ENCODE measurements around the gene RAPGEF2. TPM values are rescaled to one million over a fixed set of nuclear protein-coding genes. Genes with fewer than 3 reads are reported as not detected.
"Not testable (repeated sequence)": the region's sequence is repeated elsewhere in the genome, so short reads cannot be mapped to it uniquely, and the experiment has no call there.

RAPGEF2 gene
- polyA plus RNA-seq, 6 donors from 2014 or later, result 0.46 to 2.8 (median 1.6) TPM

- H3K36me3 Mint-ChIP-seq, result peaks cover 6 to 17% of the 10 kb centered on the region in 2 donors
- peaks cover 0 to 7% (median 0%) of the 10 kb centered on the region in 7 donors for H3K9me3 Mint-ChIP-seq
- H3K27me3 Mint-ChIP-seq, result no peaks in the 10 kb centered on the region
- DNase-seq (peak; percentile 1), ATAC-seq (ENCODE audit: low read depth in 2 of 2) (peak in 1 of 2 donors; percentile 18)
- no peak overlapping the region for H3K27ac Mint-ChIP-seq
- peak overlapping the region in 1 of 8 donors; percentile 40 for H3K4me3 Mint-ChIP-seq
- peaks cover 15 to 26% (median 20%) of the 10 kb centered on the region in 3 donors for H3K4me1 Mint-ChIP-seq
These were observed 129.7 kb downstream of the RAPGEF2 start for GRCh38 chr4:159232465-159233106.

- H3K9me3 Mint-ChIP-seq, result peaks cover 0 to 7% (median 0%) of the 10 kb centered on the region in 7 donors
- H3K27me3 Mint-ChIP-seq, result no peaks in the 10 kb centered on the region
- H3K4me3 Mint-ChIP-seq, result no peak overlapping the region
- H3K4me1 Mint-ChIP-seq, result peaks cover 15 to 25% (median 20%) of the 10 kb centered on the region in 3 donors
- ATAC-seq (ENCODE audit: low read depth in 2 of 2) (no peak), DNase-seq (no peak)
- peaks cover 6 to 18% of the 10 kb centered on the region in 2 donors for H3K36me3 Mint-ChIP-seq
- H3K27ac Mint-ChIP-seq, result no peak overlapping the region
These were observed 133.0 kb downstream of the RAPGEF2 start for GRCh38 chr4:159235779-159236368.

- H3K4me1 Mint-ChIP-seq, result peaks cover 6 to 15% (median 13%) of the 10 kb centered on the region in 3 donors
- H3K9me3 Mint-ChIP-seq, result no peaks in the 10 kb centered on the region
- no peak overlapping the region for H3K27ac Mint-ChIP-seq
- DNase-seq, result no peak
- peaks cover 6 to 10% of the 10 kb centered on the region in 2 donors for H3K36me3 Mint-ChIP-seq
- ATAC-seq (ENCODE audit: low read depth in 2 of 2), result no peak
- no peaks in the 10 kb centered on the region for H3K27me3 Mint-ChIP-seq
- no peak overlapping the region for H3K4me3 Mint-ChIP-seq
These were observed 135.1 kb downstream of the RAPGEF2 start for GRCh38 chr4:159237975-159238374.

GRCh38 chr4:159238631-159239030 lies 135.8 kb downstream of the RAPGEF2 start:
- H3K27ac Mint-ChIP-seq, result peak overlapping the region in 1 of 6 donors; percentile 79
- peaks cover 0 to 9% (median 8%) of the 10 kb centered on the region in 3 donors for H3K4me1 Mint-ChIP-seq
- no peaks in the 10 kb centered on the region for H3K9me3 Mint-ChIP-seq
- no peaks in the 10 kb centered on the region for H3K27me3 Mint-ChIP-seq
- no peak for ATAC-seq (ENCODE audit: low read depth in 2 of 2)
- no peak overlapping the region for H3K4me3 Mint-ChIP-seq
- H3K36me3 Mint-ChIP-seq, result peaks cover 6 to 10% of the 10 kb centered on the region in 2 donors
- DNase-seq, result no peak

GRCh38 chr4:159239629-159240028 lies 136.8 kb downstream of the RAPGEF2 start:
- Mint-ChIP-seq H3K27ac (no peak overlapping the region), H3K9me3 (no peaks in the 10 kb centered on the region), H3K27me3 (no peaks in the 10 kb centered on the region), H3K36me3 (peaks cover 6 to 14% of the 10 kb centered on the region in 2 donors), H3K4me3 (no peak overlapping the region), H3K4me1 (peaks cover 0 to 9% (median 8%) of the 10 kb centered on the region in 3 donors)
- DNase-seq (no peak), ATAC-seq (ENCODE audit: low read depth in 2 of 2) (no peak)

GRCh38 chr4:159240046-159240445 lies 137.2 kb downstream of the RAPGEF2 start:
- ATAC-seq (ENCODE audit: low read depth in 2 of 2), result no peak
- Mint-ChIP-seq H3K4me3 (no peak overlapping the region), H3K27ac (no peak overlapping the region), H3K36me3 (peaks cover 6 to 13% of the 10 kb centered on the region in 2 donors), H3K9me3 (no peaks in the 10 kb centered on the region), H3K27me3 (no peaks in the 10 kb centered on the region), H3K4me1 (peaks cover 0 to 9% (median 8%) of the 10 kb centered on the region in 3 donors)
- DNase-seq, result no peak

- H3K4me1 Mint-ChIP-seq, result peaks cover 0 to 9% (median 4%) of the 10 kb centered on the region in 3 donors
- H3K27me3 Mint-ChIP-seq, result no peaks in the 10 kb centered on the region
- H3K27ac Mint-ChIP-seq, result no peak overlapping the region
- DNase-seq (no peak), ATAC-seq (ENCODE audit: low read depth in 2 of 2) (no peak)
- H3K9me3 Mint-ChIP-seq, result no peaks in the 10 kb centered on the region
- no peak overlapping the region for H3K4me3 Mint-ChIP-seq
- H3K36me3 Mint-ChIP-seq, result peaks cover 4 to 8% of the 10 kb centered on the region in 2 donors
These were observed 137.8 kb downstream of the RAPGEF2 start for GRCh38 chr4:159240687-159241086.

- Mint-ChIP-seq H3K36me3 (peaks cover 3 to 13% of the 10 kb centered on the region in 2 donors), H3K9me3 (no peaks in the 10 kb centered on the region), H3K4me1 (peaks cover 0 to 2% (median 0%) of the 10 kb centered on the region in 3 donors), H3K27me3 (no peaks in the 10 kb centered on the region), H3K27ac (no peak overlapping the region), H3K4me3 (no peak overlapping the region)
- DNase-seq, result no peak
- no peak for ATAC-seq (ENCODE audit: low read depth in 2 of 2)
These were observed 139.5 kb downstream of the RAPGEF2 start for GRCh38 chr4:159242427-159242826.

GRCh38 chr4:159248384-159249178 lies 145.7 kb downstream of the RAPGEF2 start:
- no peaks in the 10 kb centered on the region for H3K4me1 Mint-ChIP-seq
- no peaks in the 10 kb centered on the region for H3K27me3 Mint-ChIP-seq
- peaks cover 12 to 29% of the 10 kb centered on the region in 2 donors for H3K36me3 Mint-ChIP-seq
- no peak overlapping the region for H3K4me3 Mint-ChIP-seq
- H3K9me3 Mint-ChIP-seq, result peaks cover 0 to 7% (median 4%) of the 10 kb centered on the region in 7 donors
- ATAC-seq (ENCODE audit: low read depth in 2 of 2) (no peak), DNase-seq (no peak)
- no peak overlapping the region for H3K27ac Mint-ChIP-seq

GRCh38 chr4:159250751-159251325 lies 148.0 kb downstream of the RAPGEF2 start:
- Mint-ChIP-seq H3K9me3 (peaks cover 0 to 7% (median 4%) of the 10 kb centered on the region in 7 donors), H3K27ac (no peak overlapping the region), H3K36me3 (peaks cover 12 to 30% of the 10 kb centered on the region in 2 donors), H3K27me3 (no peaks in the 10 kb centered on the region), H3K4me3 (no peak overlapping the region), H3K4me1 (no peaks in the 10 kb centered on the region)
- ATAC-seq (ENCODE audit: low read depth in 2 of 2) (no peak), DNase-seq (no peak)

GRCh38 chr4:159251580-159251979 lies 148.7 kb downstream of the RAPGEF2 start:
- ATAC-seq (ENCODE audit: low read depth in 2 of 2); DNase-seq; H3K4me3 Mint-ChIP-seq; H3K27me3 Mint-ChIP-seq; H3K4me1 Mint-ChIP-seq; H3K9me3 Mint-ChIP-seq: not testable (repeated sequence)
- Mint-ChIP-seq H3K27ac (peak overlapping the region in 1 of 6 donors; percentile 33), H3K36me3 (peaks cover 12 to 36% of the 10 kb centered on the region in 2 donors)

GRCh38 chr4:159252491-159252890 lies 149.6 kb downstream of the RAPGEF2 start:
- peaks cover 0 to 7% (median 4%) of the 10 kb centered on the region in 7 donors for H3K9me3 Mint-ChIP-seq
- H3K4me1 Mint-ChIP-seq, result peaks cover 0 to 12% (median 0%) of the 10 kb centered on the region in 3 donors
- no peak overlapping the region for H3K27ac Mint-ChIP-seq
- DNase-seq (no peak), ATAC-seq (ENCODE audit: low read depth in 2 of 2) (no peak)
- H3K4me3 Mint-ChIP-seq, result no peak overlapping the region
- peaks cover 8 to 37% of the 10 kb centered on the region in 2 donors for H3K36me3 Mint-ChIP-seq
- H3K27me3 Mint-ChIP-seq, result no peaks in the 10 kb centered on the region

- no peak for ATAC-seq (ENCODE audit: low read depth in 2 of 2)
- peaks cover 7 to 30% of the 10 kb centered on the region in 2 donors for H3K36me3 Mint-ChIP-seq
- no peak overlapping the region for H3K27ac Mint-ChIP-seq
- peaks cover 0 to 7% (median 4%) of the 10 kb centered on the region in 7 donors for H3K9me3 Mint-ChIP-seq
- H3K27me3 Mint-ChIP-seq, result no peaks in the 10 kb centered on the region
- no peak overlapping the region for H3K4me3 Mint-ChIP-seq
- DNase-seq, result no peak
- H3K4me1 Mint-ChIP-seq, result peaks cover 0 to 12% (median 0%) of the 10 kb centered on the region in 3 donors
These were observed 153.2 kb downstream of the RAPGEF2 start for GRCh38 chr4:159256037-159256436.
